ENCODE results near the gene TNRC18.
"Not testable (repeated sequence)": the region's sequence is repeated elsewhere in the genome, so short reads cannot be mapped to it uniquely, and the experiment has no call there.

Gene TNRC18

DNA sequence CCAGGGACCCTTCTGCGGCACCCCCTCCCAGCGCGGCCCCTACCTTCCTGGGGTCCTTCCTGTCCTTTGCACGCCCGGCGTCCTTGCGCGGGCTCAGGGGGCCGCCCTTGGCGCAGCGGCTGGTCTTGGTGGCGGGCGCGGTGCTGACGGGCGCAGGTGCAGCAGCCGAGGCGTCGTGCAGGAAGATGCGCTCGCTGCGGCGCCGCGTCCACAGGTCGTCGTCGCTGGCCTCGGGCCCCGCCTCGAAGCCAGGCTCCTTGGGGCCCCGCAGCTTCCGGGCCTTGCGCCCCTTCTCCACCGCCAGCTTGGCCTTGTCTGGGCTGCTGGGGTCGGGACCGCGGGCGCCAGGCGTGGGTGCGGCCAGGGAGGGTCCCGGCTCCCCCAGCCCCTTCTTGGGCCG is 91.1 kb downstream of the TNRC18 start:
- no peak overlapping the region for H3K27ac ChIP-seq
- no peak for DNase-seq
- TF ChIP-seq, protein P1, sequence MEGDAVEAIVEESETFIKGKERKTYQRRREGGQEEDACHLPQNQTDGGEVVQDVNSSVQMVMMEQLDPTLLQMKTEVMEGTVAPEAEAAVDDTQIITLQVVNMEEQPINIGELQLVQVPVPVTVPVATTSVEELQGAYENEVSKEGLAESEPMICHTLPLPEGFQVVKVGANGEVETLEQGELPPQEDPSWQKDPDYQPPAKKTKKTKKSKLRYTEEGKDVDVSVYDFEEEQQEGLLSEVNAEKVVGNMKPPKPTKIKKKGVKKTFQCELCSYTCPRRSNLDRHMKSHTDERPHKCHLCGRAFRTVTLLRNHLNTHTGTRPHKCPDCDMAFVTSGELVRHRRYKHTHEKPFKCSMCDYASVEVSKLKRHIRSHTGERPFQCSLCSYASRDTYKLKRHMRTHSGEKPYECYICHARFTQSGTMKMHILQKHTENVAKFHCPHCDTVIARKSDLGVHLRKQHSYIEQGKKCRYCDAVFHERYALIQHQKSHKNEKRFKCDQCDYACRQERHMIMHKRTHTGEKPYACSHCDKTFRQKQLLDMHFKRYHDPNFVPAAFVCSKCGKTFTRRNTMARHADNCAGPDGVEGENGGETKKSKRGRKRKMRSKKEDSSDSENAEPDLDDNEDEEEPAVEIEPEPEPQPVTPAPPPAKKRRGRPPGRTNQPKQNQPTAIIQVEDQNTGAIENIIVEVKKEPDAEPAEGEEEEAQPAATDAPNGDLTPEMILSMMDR (IDR thresholded peaks at IDR 0.05; ENCODE audit: low read depth, low read length, missing control alignments): no peak
- no peaks in the 10 kb centered on the region for H3K27me3 ChIP-seq (replicated peaks)
- H3K4me3 ChIP-seq (ENCODE audit: low read depth, low read length): no peak overlapping the region
- in situ Hi-C loops (cut with HindIII; ENCODE audit: low pct_ligation_motif_present, low sequenced_read_pairs): no loop called here
- peaks cover 23% of the 10 kb centered on the region for H3K36me3 ChIP-seq (replicated peaks)

DNA sequence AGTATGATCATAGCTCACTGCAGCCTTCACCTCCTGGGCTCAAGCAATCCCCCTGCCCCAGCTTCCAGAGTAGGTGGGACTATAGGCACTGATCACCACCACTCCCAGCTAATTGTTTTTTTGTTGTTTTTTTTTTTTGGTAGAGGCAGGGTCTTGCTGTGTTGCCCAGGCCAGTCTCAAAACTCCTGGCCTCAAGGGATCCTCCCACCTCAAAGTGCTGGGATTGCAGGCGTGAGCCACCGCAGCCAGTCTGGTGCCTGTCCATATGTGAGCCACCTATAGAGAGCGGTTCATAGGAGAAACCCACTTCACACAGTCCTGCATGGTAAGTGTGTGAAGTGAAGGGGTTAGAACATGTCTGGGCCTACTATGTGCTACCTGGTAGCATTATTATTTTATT is 93.3 kb downstream of the TNRC18 start:
- no peak for DNase-seq
- Histone ChIP-seq H3K27me3 (replicated peaks) (no peaks in the 10 kb centered on the region), H3K27ac (no peak overlapping the region), H3K4me3 (ENCODE audit: low read depth, low read length) (no peak overlapping the region), H3K36me3 (replicated peaks) (peaks cover 14% of the 10 kb centered on the region)
- in situ Hi-C loops (cut with HindIII; ENCODE audit: low pct_ligation_motif_present, low sequenced_read_pairs): no loop called here
- TF ChIP-seq, protein P1 (IDR thresholded peaks at IDR 0.05; ENCODE audit: low read depth, low read length, missing control alignments): no peak

DNA sequence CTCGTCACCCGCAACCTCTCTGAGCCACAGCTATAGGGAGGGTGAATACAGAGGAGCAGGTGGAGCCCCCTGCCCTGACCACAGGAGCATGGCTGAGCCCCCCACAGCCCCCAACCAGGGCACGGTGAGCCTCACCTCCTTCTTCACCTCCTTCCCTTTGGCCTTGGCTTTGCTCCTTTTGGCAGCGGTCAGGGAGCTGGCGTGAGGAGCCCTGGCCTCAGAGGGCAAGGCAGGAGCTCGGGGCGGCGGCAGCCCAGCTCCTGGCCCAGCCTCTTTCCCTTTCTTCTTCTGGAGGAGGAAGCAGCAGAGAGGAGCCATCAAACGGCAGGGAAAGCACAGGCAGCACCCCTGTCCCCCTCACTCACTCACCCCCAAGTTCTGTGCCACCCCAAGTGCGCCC is 98.7 kb downstream of the TNRC18 start:
- TF ChIP-seq, protein P1 (IDR thresholded peaks at IDR 0.05; ENCODE audit: low read depth, low read length, missing control alignments): no peak
- in situ Hi-C loops (cut with HindIII; ENCODE audit: low pct_ligation_motif_present, low sequenced_read_pairs): no loop called here
- Histone ChIP-seq H3K27ac (no peak overlapping the region), H3K36me3 (replicated peaks) (peaks cover 16% of the 10 kb centered on the region), H3K4me3 (ENCODE audit: low read depth, low read length) (no peak overlapping the region), H3K27me3 (replicated peaks) (no peaks in the 10 kb centered on the region)
- no peak for DNase-seq

DNA sequence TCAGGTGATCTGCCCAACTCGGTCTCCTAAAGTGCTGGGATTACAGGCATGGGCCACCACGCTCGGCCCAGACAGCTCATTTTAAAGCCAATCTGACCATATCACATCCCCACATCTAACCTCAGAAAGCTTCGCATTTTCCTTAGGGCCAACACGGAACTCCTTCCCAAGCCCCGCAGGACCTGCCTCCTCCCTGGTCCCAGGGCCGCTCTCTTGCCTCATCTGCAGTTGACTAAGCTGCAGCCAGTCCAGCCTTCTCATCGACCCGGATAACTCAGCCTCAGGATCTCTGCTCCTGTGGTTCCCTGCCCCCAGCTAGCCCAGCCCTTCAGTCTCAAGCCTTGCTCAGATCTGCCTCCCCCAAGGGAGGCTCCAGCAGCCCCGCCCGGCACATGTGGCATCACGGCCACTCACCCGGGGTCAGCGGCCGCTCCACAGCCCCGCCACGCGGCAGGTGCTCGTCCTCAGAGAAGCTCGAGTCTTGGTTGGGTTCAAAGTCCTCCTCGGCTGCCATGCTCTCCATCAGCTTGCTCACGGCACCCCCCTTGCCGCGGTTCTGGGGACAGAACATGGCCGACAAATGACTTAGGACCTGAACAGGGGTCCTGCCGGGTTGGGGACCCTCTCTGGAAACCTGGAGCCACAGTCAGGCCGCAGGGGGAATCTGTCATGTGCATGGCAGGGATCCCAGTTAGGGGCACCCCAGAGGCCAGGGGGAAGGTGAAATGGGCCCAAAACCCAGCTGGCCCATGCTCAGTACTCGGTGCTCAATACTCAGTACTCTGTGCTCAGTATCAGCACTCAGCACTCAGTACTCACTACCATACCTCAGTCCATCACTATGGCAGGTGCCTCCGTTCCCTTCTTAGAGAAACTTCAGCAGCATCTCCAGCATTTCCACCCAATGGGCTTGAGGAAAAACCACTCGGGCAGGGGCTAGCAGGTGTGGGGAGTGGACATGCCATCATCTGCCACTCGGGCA is 99.5 kb downstream of the TNRC18 start:
- in situ Hi-C loops (cut with HindIII; ENCODE audit: low pct_ligation_motif_present, low sequenced_read_pairs): not testable (repeated sequence)

DNA sequence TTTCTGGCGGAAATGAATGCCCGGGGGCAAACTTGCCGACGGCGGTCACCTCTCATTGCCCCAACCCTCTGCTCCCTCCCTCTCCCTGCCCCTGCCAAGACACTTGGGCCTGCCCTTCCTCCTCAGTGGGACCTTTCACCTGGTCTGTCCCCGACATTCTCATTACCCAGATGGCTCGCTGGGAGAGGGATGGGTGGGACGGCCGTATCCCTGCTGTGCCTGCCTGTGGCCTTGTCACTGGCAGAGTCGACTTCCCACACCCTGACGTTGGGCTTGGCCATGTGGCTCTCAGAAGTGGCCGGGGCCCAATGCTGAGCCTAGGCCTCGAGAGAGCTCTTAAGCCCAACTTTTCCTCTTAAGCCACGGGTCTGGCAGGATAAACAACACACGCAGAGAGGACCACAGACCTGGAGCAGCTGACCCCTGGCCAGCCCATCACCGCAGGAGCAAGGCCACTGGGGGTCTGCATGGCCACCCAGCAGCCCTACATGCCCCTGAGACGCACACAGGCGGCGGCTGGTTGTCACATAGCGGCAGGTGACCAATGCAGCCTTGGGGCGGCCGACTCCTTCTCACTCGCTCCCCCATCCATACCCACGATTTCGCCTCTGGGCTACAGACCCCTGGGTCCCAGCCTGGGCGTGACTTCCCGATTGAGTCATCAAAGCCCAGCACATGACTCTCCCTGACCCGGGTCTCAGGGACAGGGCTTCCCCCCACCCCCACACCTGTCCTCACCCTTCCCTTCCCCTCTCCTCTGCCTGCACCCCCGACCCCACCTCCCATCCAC is 100.8 kb downstream of the TNRC18 start:
- DNase-seq: no peak
- no peaks in the 10 kb centered on the region for H3K27me3 ChIP-seq (replicated peaks)
- no peak overlapping the region for H3K4me3 ChIP-seq (ENCODE audit: low read depth, low read length)
- TF ChIP-seq, protein P1 (IDR thresholded peaks at IDR 0.05; ENCODE audit: low read depth, low read length, missing control alignments): no peak
- H3K36me3 ChIP-seq (replicated peaks): peaks cover 28% of the 10 kb centered on the region
- H3K27ac ChIP-seq: no peak overlapping the region
- in situ Hi-C loops (cut with HindIII; ENCODE audit: low pct_ligation_motif_present, low sequenced_read_pairs): no loop called here

More for the DNA sequence above, 99.5 kb downstream of the TNRC18 start:
- not testable (repeated sequence) for H3K4me3 ChIP-seq (ENCODE audit: low read depth, low read length); H3K27ac ChIP-seq; H3K27me3 ChIP-seq (replicated peaks); DNase-seq
- H3K36me3 ChIP-seq (replicated peaks): peaks cover 22% of the 10 kb centered on the region

DNA sequence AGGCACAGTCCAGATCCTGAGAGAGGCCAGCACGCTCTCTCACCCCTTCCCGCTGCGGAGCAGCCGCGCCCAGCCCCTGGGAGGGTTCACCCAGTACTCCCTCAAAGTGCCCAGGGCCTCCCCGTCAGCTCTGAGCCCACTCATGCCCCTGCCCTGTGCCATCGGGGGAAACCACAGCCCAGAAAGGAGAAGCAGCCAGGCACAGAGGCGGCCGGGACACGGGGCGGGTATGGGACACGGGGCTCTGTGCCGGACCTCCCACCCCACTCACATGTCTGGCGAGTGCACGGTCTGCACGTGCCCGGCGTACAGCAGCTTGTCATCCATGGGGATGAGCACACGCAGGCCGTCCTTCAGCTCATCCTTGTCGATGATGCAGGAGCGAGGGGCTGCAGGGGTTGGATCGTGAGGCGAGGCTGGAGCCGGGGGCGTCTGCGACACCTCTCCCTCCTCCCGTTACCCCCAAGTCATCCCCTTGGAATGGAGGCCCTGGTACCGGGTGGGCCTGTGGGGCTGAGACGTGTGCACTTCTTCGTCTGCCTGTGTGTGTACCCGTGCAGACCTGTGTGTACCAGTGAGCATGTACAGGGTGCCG is 102.7 kb downstream of the TNRC18 start:
- TF ChIP-seq, protein P1 (IDR thresholded peaks at IDR 0.05; ENCODE audit: low read depth, low read length, missing control alignments): no peak
- Histone ChIP-seq H3K27me3 (replicated peaks) (no peaks in the 10 kb centered on the region), H3K27ac (no peak overlapping the region), H3K4me3 (ENCODE audit: low read depth, low read length) (no peak overlapping the region), H3K36me3 (replicated peaks) (peaks cover 28% of the 10 kb centered on the region)
- no peak for DNase-seq
- in situ Hi-C loops (cut with HindIII; ENCODE audit: low pct_ligation_motif_present, low sequenced_read_pairs): no loop called here

All from brain microvascular endothelial cell (primary cell).